ENCODE measurements around the gene DVL3.

The DVL3 gene

GRCh38 chr3:184154885-184155643, at the start of gene DVL3:
TSS of gene DVL3 (plus strand) at chr3:184155377. CDS start at chr3:184155636, 259 bp downstream.
- H3K4me3 ChIP-seq (ENCODE audit: low read depth in 1 of 2, low read length in 2 of 2), result peak within 1 kb of the TSS; percentile 74 to 85
- peak within 1 kb of the TSS; percentile 99 for H3K4me2 ChIP-seq (ENCODE audit: insufficient read depth, low read length)
- peaks cover 19% of the 10 kb centered on the region for H4K20me1 ChIP-seq (ENCODE audit: insufficient read depth, low read length)
- H3K27ac ChIP-seq (ENCODE audit: low read length), result peak within 1 kb of the TSS; percentile 79
- H3K36me3 ChIP-seq (ENCODE audit: insufficient read depth, low read length), result peaks cover 7% of the 10 kb centered on the region
- ATAC-seq (ENCODE audit: insufficient read depth, low read depth) (peak; percentile 59), DNase-seq (peak; percentile 50)
- H3K27me3 ChIP-seq (ENCODE audit: insufficient read depth, low read length, poor library complexity), result no peaks in the 10 kb centered on the region
- peak within 1 kb of the TSS; percentile 99 for H2AFZ ChIP-seq (ENCODE audit: low read depth, low read length)
- no peaks in the 10 kb centered on the region for H3K9me3 ChIP-seq (ENCODE audit: insufficient read depth, low read length, severe bottlenecking)
- peaks cover 46% of the 10 kb centered on the region for H3K4me1 ChIP-seq (ENCODE audit: insufficient read depth, low read length)
- peak within 1 kb of the TSS; percentile 74 for H3K9ac ChIP-seq (ENCODE audit: low read depth, low read length)
- TF ChIP-seq EZH2 (IDR thresholded peaks at IDR 0.05; ENCODE audit: borderline replicate concordance, low read depth, low read length, severe bottlenecking) (no peak), CTCF (IDR thresholded peaks at IDR 0.05; ENCODE audit: borderline replicate concordance, extremely low read depth, low read length, poor library complexity, severe bottlenecking) (no peak)
- H3K79me2 ChIP-seq (ENCODE audit: insufficient read depth, low read length), result peaks cover 49% of the 10 kb centered on the region

GRCh38 chr3:184110316-184110725, 44.9 kb upstream of the DVL3 start:
- no peak overlapping the region for H3K27ac ChIP-seq (ENCODE audit: low read length)
- H4K20me1 ChIP-seq (ENCODE audit: insufficient read depth, low read length), result no peaks in the 10 kb centered on the region
- no peak for DNase-seq
- no peak overlapping the region for H3K9ac ChIP-seq (ENCODE audit: low read depth, low read length)
- ATAC-seq (ENCODE audit: insufficient read depth, low read depth), result no peak
- no peaks in the 10 kb centered on the region for H3K79me2 ChIP-seq (ENCODE audit: insufficient read depth, low read length)
- H3K4me1 ChIP-seq (ENCODE audit: insufficient read depth, low read length), result no peaks in the 10 kb centered on the region
- H3K9me3 ChIP-seq (ENCODE audit: insufficient read depth, low read length, severe bottlenecking), result no peaks in the 10 kb centered on the region
- no peak overlapping the region for H2AFZ ChIP-seq (ENCODE audit: low read depth, low read length)
- no peak overlapping the region for H3K4me2 ChIP-seq (ENCODE audit: insufficient read depth, low read length)
- no peak overlapping the region for H3K4me3 ChIP-seq (ENCODE audit: low read depth in 1 of 2, low read length in 2 of 2)
- no peaks in the 10 kb centered on the region for H3K36me3 ChIP-seq (ENCODE audit: insufficient read depth, low read length)
- no peak for TF ChIP-seq EZH2 (IDR thresholded peaks at IDR 0.05; ENCODE audit: borderline replicate concordance, low read depth, low read length, severe bottlenecking)
- no peak for TF ChIP-seq CTCF (IDR thresholded peaks at IDR 0.05; ENCODE audit: borderline replicate concordance, extremely low read depth, low read length, poor library complexity, severe bottlenecking)
- peaks cover 7% of the 10 kb centered on the region for H3K27me3 ChIP-seq (ENCODE audit: insufficient read depth, low read length, poor library complexity)

- no peak overlapping the region for H3K27ac ChIP-seq (ENCODE audit: low read length)
Measured at GRCh38 chr3:184116017-184116416, 39.2 kb upstream of the DVL3 start.

More at GRCh38 chr3:184116017-184116416, 39.2 kb upstream of the DVL3 start:
- Histone ChIP-seq H3K4me3 (ENCODE audit: low read depth in 1 of 2, low read length in 2 of 2) (no peak overlapping the region), H3K36me3 (ENCODE audit: insufficient read depth, low read length) (no peaks in the 10 kb centered on the region), H3K4me1 (ENCODE audit: insufficient read depth, low read length) (no peaks in the 10 kb centered on the region), H3K9ac (ENCODE audit: low read depth, low read length) (no peak overlapping the region), H3K9me3 (ENCODE audit: insufficient read depth, low read length, severe bottlenecking) (no peaks in the 10 kb centered on the region), H2AFZ (ENCODE audit: low read depth, low read length) (no peak overlapping the region), H3K79me2 (ENCODE audit: insufficient read depth, low read length) (no peaks in the 10 kb centered on the region), H4K20me1 (ENCODE audit: insufficient read depth, low read length) (no peaks in the 10 kb centered on the region), H3K4me2 (ENCODE audit: insufficient read depth, low read length) (no peak overlapping the region), H3K27me3 (ENCODE audit: insufficient read depth, low read length, poor library complexity) (peaks cover 6% of the 10 kb centered on the region)
- DNase-seq, result no peak
- ATAC-seq (ENCODE audit: insufficient read depth, low read depth), result no peak
- TF ChIP-seq CTCF (IDR thresholded peaks at IDR 0.05; ENCODE audit: borderline replicate concordance, extremely low read depth, low read length, poor library complexity, severe bottlenecking) (no peak), EZH2 (IDR thresholded peaks at IDR 0.05; ENCODE audit: borderline replicate concordance, low read depth, low read length, severe bottlenecking) (no peak)
